ENCODE measurements around the gene CLIP4. TPM values are rescaled to one million over a fixed set of nuclear protein-coding genes. Genes with fewer than 3 reads are reported as not detected.
"Not testable (repeated sequence)": the region's sequence is repeated elsewhere in the genome, so short reads cannot be mapped to it uniquely, and the experiment has no call there.

Gene CLIP4
- total RNA-seq = 32.8 TPM

GRCh38 chr2:29114946-29115609 lies at the start of gene CLIP4:
Gene CLIP4, plus strand, starts transcription at chr2:29115415. Its CDS starts 5,974 bp downstream, at chr2:29121389.
- peak; percentile 57 for DNase-seq (ENCODE audit: low spot score)

- DNase-seq (ENCODE audit: low spot score) = no peak
Measured at GRCh38 chr2:29066271-29066860, 48.8 kb upstream of the CLIP4 start.

GRCh38 chr2:29066997-29067605 lies 48.1 kb upstream of the CLIP4 start:
- peak; percentile 77 for DNase-seq (ENCODE audit: low spot score)

- DNase-seq (ENCODE audit: low spot score) = peak; percentile 64
Measured at GRCh38 chr2:29068513-29068912, 46.7 kb upstream of the CLIP4 start.

GRCh38 chr2:29070526-29070925 lies 44.7 kb upstream of the CLIP4 start:
- no peak for DNase-seq (ENCODE audit: low spot score)

GRCh38 chr2:29071032-29071975 lies 43.9 kb upstream of the CLIP4 start:
- DNase-seq (ENCODE audit: low spot score) = no peak

GRCh38 chr2:29072251-29072650 lies 43.0 kb upstream of the CLIP4 start:
- DNase-seq (ENCODE audit: low spot score) = no peak

- DNase-seq (ENCODE audit: low spot score) = no peak
Measured at GRCh38 chr2:29072971-29073725, 42.1 kb upstream of the CLIP4 start.

- DNase-seq (ENCODE audit: low spot score) = no peak
Measured at GRCh38 chr2:29073933-29074332, 41.3 kb upstream of the CLIP4 start.

GRCh38 chr2:29074411-29074810 lies 40.8 kb upstream of the CLIP4 start, which contains the start of gene PCARE:
Gene PCARE, minus strand, starts transcription at chr2:29074523. Its CDS starts 262 bp downstream, at chr2:29074261.
- DNase-seq (ENCODE audit: low spot score) = no peak

GRCh38 chr2:29075894-29076705 lies 39.1 kb upstream of the CLIP4 start:
- DNase-seq (ENCODE audit: low spot score) = no peak

GRCh38 chr2:29079887-29080286 lies 35.3 kb upstream of the CLIP4 start:
- DNase-seq (ENCODE audit: low spot score) = no peak

GRCh38 chr2:29080886-29081743 lies 34.1 kb upstream of the CLIP4 start:
- no peak for DNase-seq (ENCODE audit: low spot score)

- DNase-seq (ENCODE audit: low spot score) = no peak
Measured at GRCh38 chr2:29082804-29083495, 32.3 kb upstream of the CLIP4 start.

- no peak for DNase-seq (ENCODE audit: low spot score)
Measured at GRCh38 chr2:29084554-29084953, 30.7 kb upstream of the CLIP4 start.

GRCh38 chr2:29090311-29090710 lies 24.9 kb upstream of the CLIP4 start:
- DNase-seq (ENCODE audit: low spot score) = not testable (repeated sequence)

GRCh38 chr2:29096969-29097368 lies 18.2 kb upstream of the CLIP4 start:
- DNase-seq (ENCODE audit: low spot score) = no peak

- DNase-seq (ENCODE audit: low spot score) = no peak
Measured at GRCh38 chr2:29097569-29097968, 17.6 kb upstream of the CLIP4 start.

GRCh38 chr2:29100564-29100963 lies 14.7 kb upstream of the CLIP4 start:
- no peak for DNase-seq (ENCODE audit: low spot score)

Data from ureter (tissue), 1 donor.